M059J (cell line): ENCODE results near the gene ATAD3C. TPM values are rescaled to one million over a fixed set of nuclear protein-coding genes. Genes with fewer than 3 reads are reported as not detected.
"Not testable (repeated sequence)": the region's sequence is repeated elsewhere in the genome, so short reads cannot be mapped to it uniquely, and the experiment has no call there.

Source experiments
- DNase-seq: peaks from one replicate; pipeline ENCODE4 v3.0.0-alpha.2; 2012; ENCODE audit warnings: low read depth
- total RNA-seq: library from RNA; depleted of rRNA; stranded (reverse); fragments of >200 nt; shearing (Covaris generic); gene quantifications from 2 replicates; pipeline ENCODE4 v1.2.3, GENCODE V29; 2014

ATAD3C gene
- total RNA-seq, 1 experiment from 2014 or later, result not detected

- no peak for DNase-seq
These were observed 30.8 kb upstream of the ATAD3C start for GRCh38 chr1:1418464-1419362.

GRCh38 chr1:1419363-1419812 lies 30.1 kb upstream of the ATAD3C start:
- DNase-seq, result no peak

DNA sequence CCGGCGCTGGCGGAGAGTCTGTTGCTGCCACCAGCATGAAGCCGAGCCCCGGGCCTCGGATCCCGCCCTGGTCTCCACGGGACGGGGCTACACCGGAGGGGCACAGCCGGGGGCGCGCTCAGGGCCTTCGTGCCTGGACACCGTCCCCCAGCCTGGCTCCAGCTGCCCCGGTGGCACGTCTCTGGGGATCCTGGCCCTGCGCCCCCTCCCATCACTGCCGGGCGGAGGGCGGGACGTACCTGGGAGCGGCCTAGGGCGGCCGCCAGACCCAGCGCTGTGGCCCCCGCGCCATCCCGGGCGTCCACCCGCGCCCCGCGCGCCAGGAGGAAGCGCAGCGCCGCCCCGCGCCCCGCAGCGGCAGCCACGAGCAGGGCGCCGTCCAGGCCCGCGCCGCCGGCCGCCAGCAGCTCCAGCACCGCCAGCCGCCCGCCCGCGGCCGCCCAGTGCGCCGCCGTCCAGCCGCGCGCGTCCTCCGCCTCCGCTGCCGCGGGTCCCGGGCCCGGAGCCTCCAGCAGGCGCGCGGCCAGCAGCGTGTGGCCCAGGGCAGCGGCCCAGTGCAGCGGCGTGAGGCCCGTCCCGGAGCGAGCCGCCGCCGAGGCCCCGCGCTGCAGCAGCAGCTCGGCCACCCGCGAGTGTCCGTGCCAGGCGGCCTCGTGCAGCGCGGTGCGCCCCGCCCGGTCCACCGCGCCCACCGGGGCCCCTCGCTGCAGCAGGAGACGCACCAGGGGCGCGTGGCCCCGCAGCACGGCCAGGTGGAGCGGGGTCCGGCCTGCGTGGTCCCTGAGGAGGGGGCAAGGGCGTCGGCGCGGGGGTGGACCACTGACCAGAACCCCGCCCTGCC lies 29.5 kb upstream of the ATAD3C start:
- no peak for DNase-seq

DNA sequence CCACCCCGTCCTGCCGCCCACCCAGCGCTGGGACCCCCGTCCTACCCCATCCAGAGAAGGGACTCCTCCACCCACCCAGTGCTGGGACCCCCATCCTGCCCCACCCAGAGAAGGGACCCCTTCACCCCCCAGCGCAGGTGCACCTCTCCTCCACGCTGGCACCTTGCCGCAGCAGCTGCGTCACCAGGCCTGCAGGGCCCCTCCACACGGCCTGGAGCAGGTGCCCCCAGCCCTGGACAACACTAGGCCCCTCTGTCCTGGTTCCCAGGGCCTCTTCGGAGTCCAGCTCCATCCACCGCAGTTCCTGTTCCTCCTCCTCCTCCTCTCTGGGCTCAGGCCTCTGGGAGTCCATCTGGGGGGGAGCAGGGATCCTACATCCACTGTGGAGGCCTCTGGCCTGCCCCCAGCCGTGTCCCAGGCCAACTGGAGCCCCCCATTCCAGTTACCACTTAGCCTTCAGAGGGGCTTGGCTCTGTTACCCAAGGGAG lies 28.8 kb upstream of the ATAD3C start:
- DNase-seq, result no peak

DNA sequence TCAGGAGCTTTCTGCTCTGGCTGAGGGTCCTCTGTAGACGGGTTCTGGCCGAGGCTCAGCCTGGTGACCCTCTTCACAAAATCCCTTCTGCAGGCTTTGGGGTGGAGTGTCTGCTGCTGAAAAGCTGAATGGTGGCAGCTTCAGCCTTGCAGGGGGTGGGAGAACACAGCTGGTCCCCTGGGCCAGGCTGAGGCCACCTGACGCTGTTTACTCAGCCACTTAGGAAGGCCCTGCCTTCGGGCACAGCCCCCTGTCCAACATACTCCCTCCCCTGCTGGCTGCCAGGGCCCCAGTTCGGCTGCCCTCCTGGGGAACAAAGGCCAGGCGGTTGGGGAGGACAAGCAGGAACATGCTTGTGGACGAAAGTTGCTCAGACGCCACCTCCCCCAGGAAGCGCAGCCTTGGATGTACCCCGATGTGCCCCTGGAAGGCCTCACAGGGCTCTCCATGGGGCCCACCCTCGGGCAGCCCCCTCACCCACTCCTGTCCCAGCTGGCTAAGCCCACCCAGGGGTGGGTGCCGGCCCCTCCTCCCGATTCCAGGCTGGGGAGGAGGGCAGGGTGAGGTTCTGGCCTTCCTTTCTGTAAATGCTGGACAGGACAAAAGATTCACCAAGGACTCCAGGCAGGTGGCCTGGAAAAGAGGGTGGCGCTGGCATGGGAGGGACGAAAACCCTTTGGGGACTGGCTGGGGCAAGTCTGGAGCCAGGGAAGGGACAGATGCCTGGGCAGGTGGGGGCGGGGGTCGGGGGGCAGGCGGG lies 28.2 kb upstream of the ATAD3C start, which contains the start of gene ANKRD65:
ANKRD65 (minus strand) TSS at position 130 of the 760 bp plus-strand sequence. CDS start 271 bp downstream, outside the sequence.
- DNase-seq, result no peak

DNA sequence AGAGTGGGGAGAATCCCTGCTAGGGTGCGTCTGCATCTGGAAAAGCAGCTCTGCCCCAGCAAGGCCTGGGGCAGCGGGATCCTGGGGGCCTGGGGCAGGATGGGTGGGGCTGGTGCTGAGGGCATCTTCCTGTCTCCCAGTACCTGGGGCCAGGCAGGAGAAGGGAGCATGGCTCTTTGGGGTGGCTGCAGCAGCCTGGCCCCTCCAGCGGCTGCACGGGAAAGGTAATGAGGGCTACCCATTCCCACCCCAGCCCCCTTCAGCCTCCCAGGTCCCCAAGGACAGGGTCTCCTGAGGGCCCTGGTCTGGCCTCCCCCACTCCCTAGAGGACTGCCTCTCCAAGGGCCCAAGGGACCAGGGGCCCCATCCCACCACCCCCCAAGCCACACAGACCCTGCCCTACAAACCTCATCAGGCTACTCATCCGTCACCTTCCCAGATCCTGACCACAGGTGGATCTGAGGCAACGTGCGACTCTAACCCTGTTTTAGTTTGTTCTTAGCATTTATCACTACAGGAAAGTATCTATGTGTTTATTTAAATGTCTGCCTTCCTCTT lies 27.5 kb upstream of the ATAD3C start:
- no peak for DNase-seq

GRCh38 chr1:1422465-1423244 lies 26.8 kb upstream of the ATAD3C start:
- DNase-seq, result peak; percentile 59

- DNase-seq, result no peak
These were observed 26.3 kb upstream of the ATAD3C start for GRCh38 chr1:1423245-1423597.

DNA sequence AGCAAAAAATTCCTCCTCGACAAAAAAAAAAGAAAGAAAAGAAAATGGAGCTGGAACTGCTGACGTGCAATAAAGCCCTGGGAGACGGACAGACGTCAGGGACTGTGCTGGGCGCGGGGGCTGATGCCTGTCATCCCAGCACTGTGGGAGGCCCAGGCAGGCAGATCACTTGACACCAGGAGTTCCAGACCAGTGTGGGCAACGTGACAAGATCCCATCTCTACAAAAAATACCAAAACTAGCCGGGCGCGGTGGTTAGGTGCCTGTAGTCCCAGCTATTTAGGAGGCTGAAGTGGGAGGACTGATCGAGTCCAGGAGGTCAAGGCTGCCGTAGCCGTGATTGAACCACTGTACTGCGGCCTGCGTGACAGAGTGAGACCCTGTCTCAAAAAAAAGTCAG lies 24.8 kb upstream of the ATAD3C start:
- DNase-seq, result no peak

DNA sequence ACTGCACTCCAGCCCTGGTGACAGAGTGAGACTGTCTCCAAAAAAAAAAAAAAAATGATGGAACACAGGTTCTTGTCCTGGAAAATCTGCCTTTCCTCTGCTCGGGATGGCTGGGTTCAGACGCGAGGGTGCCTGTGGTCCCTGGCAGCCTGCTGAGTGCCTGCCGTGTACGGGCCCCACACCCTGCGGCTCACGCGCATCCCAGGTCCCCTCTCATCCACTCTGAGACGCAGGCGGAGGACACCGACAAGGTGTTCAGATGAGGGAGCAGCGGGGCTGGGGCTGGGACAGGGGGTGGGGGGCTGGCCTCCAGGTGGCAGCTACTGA lies 24.1 kb upstream of the ATAD3C start:
- DNase-seq, result no peak

- no peak for DNase-seq
These were observed 23.6 kb upstream of the ATAD3C start for GRCh38 chr1:1425753-1426495.

DNA sequence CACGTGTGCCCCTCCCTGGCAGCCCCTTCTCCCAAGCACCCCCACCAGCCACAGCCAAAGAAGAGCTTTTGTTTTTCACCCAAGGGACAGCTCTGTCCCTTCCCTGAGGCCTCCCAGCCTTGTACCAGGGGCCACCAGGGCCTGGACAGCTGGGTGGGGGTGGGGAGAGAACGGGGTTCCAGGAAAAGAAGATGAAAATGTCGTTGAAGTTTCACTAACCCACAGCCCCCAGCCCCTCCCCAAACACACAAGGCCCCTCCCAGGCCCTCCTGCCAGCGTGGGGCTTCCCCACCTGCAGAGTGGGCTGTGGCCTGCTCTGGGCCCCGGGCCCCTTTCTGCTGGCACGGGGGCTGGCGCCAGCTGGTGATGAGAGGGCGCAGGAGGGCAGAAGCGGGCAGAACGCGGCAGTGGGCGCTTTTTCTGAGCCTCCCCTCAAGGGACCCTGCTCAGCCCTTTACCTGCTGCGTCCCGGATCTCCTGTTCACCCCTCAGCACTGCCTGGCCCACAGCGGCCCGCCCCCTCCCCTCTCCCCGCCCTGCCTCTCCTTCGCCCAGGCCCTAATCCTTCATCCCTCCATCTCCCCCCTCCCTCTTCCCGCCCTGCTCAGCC lies 22.9 kb upstream of the ATAD3C start:
- DNase-seq, result no peak

- DNase-seq, result no peak
These were observed 22.2 kb upstream of the ATAD3C start for GRCh38 chr1:1427106-1427819.

- DNase-seq, result no peak
These were observed 21.7 kb upstream of the ATAD3C start for GRCh38 chr1:1427820-1428148.

- no peak for DNase-seq
These were observed 21.3 kb upstream of the ATAD3C start for GRCh38 chr1:1428174-1428573.

GRCh38 chr1:1428967-1429366 lies 20.5 kb upstream of the ATAD3C start:
- not testable (repeated sequence) for DNase-seq

GRCh38 chr1:1429671-1430073 lies 19.8 kb upstream of the ATAD3C start:
- DNase-seq, result no peak

GRCh38 chr1:1430114-1430982 lies 19.1 kb upstream of the ATAD3C start:
- DNase-seq, result peak; percentile 62
